C1 segment of cervical spinal cord (tissue), 14 donors: Measurements from ENCODE around the gene ARHGEF11.
A peak's percentile ranks its signal among the peaks of the same experiment; 100 is the strongest.
"Not testable (repeated sequence)": the region's sequence is repeated elsewhere in the genome, so short reads cannot be mapped to it uniquely, and the experiment has no call there.

Source experiments
- DNase-seq, 14 donors: peaks; one replicate each; lab custom pipeline; 2025; lab: John Stamatoyannopoulos, UW

ARHGEF11 gene

DNA sequence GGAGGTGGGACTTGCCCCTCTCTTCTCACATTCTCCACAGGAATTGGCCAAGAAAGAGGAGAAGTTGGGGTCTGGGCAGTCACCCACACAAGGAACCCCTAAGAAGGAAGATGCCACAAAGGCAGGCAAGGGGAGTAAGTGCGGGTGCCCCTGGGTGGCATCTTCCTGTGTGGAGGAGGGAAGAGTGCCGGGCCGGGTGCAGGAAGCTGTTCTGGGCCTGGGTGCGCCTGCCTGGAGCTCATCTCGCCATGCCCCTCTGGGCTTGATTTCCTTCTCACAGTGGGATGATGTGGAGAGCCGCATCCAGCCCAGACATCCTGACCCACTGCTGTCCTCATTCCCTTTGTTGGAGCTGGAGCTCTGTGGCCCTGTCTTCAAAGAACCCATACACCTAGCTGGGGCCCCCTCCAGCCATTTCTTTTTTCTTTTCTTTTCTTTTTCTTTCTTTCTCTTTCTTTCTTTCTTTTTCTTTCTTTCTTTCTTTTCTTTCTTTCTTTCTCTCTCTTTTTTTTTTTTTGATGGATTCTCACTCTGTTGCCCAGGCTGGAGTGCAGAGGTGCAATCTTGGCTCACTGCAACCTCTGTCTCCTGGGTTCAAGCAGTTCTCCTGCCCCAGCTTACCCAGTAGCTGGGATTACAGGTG is 115.8 kb downstream of the ARHGEF11 start:
- DNase-seq: no peak

DNA sequence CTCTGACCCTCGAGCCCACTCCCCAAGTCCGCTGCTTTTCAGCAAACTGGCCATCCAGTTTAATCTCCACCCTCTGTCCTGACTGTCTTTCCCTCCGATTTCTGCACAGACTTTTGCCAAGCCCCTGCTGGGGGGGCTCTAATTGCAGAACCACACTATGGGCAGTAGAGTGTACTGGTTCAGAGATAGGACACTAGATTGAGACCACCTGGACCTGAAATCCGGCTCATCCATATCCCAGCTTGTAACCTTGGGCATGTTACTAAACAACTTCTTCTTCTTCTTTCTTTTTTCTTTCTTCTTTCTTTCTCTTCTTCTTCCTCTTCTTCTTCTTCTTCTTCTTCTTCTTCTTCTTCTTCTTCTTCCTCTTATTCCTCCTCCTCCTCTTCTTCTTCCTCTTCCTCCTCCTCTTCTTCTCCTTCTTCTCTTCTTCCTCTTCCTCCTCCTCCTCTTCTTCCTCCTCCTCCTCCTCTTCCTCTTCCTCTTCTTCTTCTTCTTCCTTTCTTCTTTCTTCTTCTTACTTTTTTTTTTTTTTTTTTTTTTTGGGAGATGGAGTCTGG is 117.4 kb downstream of the ARHGEF11 start:
- DNase-seq: no peak

DNA sequence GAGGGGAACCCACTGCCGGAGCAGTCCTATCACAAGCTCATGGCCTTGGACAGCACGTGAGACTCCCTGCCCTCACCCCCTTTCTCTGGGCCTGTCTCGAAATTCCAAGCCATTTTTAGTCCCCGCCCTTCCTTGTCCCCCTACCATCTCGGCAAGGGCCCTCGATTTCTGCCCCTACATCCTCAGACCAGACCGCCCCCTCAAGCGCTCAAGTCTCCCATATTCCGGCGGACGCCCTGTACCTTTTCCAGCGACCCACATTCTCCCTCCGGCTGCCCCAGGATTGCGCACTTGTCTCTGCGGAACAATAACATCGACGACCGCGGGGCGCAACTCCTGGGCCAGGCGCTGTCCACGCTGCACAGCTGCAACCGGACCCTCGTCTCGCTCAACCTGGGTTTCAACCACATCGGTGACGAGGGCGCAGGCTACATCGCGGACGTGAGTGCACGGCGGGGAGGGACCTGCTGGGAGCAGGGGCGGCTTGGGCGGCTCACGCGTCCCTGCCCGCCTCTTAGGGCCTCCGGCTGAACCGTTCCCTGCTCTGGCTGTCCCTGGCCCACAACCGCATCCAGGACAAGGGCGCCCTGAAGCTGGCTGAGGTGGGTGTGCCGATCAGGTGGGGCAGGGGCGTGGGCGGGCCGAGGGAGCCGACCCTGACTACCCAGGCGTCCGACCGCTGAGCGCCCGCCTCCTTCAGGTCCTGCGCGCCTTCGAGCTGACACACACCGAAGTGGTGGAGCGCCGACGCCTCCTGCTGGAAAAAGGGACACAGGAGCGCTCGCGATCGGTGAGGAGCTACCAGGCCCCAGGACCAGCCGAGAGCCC is 118.1 kb downstream of the ARHGEF11 start:
- DNase-seq: no peak

DNA sequence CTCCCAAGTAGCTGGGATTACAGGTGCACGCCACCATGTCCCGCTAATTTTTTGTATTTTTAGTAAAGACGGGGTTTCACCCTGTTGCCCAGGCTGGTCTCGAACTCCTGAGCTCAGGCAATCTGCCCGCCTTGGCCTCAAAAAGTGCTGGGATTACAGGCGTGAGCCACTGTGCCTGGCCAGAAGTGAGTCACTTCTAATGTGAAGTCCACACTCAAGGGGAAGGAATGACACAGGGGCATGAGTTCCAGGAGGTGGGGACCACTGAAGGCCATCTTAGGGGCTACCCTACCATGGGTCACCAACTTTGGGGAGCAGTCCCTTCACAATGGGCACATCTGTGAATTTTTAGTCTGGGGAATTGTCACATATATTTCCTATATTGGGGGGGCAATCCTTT is 118.8 kb downstream of the ARHGEF11 start:
- DNase-seq: not testable (repeated sequence)

DNA sequence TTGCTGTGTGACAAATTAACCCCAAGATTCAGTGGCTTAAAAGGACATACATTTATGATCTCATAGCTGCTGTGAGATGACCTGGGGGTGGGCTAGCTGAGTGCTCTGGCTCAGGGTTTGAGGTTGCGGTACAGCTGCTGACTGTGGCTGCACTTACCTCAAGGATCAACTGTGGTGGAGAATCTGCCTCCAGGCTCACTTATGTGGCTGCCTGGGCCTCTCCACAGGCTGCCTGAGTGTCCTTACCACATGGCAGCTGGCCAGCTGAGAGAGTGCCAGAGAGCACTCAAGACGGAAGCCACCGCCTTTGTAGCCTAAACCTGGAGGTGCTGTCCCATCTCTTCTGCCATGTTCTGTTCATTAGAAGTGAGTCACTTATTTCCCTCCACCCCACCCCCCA is 119.4 kb downstream of the ARHGEF11 start:
- DNase-seq: no peak

DNA sequence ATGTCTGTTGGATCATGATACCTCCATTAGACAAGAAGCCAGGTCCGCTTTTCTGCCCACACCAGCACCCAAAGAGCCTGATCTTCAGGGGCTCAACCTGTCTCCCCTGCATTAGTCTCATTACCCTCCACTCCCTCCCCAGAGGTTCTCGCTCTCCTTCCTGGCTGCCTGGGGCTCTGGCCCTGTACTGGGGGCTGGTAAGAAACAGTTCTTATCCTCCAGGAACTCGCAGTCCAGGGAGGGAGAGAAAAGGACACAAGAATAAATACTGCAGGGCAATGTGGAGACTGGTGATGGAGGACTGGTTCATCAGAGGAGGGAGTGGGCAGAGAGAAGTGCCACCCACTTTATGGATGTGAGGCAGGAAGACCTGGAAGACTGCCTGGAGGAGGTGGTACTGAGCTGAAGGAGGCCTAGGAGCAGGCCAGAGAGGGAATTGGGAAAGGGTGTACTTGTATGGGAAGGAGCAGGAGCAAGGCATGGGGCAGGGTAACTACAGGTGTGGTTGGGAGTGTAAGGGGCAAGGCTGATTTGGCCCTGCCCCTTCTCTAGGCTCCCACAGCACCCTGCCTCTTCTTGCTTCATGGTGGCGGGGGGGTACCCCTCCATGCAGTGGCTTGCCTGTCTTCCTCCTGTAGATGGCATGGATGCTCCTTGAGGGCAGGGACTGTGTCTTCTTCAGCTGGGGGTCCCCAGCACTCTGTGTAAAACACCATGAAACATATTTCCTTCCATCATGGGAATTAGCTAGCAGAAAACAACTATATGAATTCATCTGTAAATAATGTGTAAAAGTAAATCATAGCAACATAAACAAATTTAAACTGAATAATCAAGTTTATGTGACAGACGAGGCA is 120.2 kb downstream of the ARHGEF11 start:
- DNase-seq: no peak

DNA sequence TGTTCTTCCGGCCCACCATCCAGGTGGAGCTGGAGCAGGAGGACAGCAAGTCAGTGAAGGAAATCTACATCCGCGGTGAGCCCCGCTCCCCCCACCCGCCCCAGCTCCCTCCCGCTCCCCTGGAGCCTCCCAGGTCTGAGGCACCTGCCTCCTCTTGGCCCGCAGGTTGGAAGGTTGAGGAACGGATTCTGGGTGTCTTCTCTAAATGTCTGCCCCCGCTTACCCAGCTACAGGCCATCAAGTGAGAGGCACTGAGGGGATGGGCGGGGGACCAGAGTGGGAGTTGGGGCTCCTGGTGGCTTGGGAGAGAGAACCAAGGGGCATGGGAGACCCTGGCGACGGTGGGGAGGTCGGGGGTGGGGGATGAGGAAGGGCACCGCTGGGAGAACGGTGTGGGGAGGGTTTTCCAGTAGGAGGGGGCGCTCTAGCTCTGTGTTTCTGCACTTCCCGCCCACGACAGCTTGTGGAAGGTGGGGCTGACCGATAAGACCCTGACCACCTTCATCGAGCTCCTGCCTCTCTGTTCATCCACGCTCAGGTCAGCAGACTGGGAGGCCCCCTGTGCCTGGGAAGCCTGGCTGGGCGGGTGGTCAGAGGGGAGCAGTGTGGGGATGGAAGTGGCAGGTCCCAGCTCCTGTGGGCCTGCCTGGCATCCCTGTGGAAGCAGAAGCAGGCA is 120.9 kb downstream of the ARHGEF11 start:
- DNase-seq: no peak

DNA sequence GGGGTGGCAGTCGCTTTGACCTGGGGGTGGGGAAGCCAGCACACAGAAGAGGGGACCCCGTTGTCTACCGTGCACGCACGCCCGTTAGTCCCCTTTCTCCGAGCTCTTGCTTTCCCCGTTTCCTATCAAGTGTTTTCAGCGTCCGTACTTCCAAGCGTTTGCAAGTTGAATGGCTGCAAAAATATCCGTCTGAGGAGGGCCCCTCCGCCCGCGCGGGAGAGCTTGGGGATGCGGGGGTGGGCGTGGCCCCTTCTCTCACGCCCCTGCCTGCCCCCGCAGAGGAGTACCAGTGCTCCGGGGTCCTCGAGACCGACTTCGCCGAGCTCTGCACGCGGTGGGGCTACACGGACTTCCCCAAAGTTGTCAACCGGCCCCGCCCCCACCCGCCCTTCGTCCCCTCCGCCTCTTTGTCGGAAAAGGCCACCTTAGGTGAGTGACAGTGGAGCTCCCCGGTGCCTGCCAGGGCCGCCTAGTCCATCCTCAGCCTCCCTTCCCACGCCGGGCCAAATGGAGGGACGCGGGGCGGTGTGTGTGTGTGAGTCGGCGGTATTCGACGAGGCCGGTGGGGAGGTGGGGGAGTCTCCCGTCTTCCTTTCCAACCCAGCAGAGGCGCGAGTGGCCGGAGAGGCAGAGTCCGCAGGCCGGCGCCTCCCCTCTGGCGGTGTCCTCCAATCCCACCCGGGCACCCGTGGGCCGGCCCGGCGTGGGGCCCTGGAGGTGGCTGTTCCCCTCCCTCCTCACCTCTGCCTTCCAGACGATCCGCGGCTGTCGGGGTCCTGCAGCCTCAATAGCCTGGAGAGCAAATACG is 121.7 kb downstream of the ARHGEF11 start:
- no peak for DNase-seq

DNA sequence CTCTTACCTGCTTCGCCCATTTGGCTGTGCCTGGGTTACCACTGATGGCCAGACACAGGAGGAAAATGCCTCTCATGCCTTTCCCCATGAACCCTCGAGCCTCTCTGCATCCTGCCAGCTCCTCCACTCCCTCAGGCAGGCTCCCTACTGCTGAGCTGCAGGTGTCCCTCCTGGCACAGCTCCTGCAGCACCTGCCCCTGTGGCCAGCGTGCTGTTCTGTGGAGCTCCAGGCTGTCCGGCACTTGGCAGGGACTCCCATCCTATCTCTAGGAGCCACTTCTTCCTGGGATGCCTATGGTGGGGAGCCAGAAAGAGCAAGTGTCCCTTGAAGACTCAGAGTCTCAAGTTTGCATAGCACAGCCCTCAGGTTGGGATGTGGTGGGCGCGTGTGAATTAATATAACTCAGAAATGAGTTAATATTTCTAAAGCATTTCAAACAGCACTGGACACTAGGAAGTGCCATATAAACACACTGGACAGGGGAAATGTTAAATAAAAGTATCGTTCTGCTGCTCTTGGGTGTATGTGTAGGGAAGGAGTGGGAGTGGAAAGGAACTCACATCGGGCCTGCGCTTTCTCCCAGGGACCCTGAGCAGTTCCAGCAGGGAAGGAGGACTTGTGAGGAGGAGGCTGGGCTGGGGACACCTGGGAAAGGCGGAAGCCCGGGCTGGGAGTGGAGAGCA is 122.4 kb downstream of the ARHGEF11 start:
- no peak for DNase-seq

DNA sequence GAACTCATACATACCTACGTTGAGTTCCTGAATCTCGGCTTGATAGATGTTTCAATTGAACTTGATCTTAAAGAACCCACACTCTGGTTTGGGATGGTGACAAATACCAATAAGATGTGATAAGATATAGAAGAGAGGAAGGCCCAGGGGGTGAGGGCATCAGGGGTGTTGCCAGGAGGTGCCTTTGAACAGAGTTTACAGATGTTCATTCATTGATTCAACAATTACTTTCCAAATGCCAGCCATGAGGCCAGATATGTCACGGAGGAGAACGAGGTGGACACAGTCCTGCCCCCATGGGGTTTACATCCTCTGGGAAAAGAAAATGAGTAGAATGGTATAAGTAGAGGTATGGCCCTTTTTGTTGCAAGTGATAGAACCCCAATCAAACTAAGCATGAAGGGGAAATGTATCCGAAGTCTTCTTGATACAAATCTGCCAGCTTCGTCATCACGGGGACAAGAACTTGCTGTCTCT is 124.5 kb downstream of the ARHGEF11 start:
- no peak for DNase-seq

DNA sequence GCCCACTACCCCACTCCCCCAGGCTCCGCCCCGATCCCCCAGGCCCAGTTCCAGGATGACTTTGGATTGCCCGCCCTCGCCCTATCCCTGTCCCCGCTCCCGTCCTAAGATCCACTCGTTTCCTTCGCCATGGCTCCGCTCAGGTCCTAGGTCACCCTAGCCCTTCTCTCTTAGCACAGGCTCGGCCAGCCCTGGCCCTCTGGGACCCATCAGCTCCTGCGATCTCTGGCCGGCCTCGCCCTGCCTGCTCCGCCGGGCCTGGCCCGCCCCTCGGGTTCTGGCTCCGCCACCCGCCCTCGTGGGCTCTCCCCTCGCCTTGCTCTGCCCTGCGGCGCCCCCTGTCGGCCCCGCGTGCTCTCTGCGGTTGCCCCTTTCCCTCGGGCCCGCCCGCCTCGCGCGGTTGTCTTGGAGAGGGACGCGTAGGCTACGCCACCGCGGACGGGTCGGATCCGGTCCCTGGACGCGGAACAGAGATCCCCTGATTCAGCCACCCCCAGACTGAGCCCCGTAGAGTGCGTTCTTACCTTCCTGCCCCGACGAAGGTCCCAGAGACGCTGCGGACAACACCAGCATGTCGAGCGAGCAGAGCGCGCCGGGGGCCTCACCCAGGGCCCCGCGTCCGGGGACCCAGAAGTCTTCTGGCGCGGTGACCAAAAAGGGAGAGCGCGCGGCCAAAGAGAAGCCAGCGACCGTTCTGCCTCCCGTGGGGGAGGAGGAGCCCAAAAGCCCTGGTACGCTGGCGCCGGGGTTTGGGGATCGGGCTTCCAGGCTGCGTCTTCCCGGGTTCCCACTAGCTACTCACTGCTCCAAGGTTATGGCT is 125.1 kb downstream of the ARHGEF11 start, which contains the start of gene LRRC71:
Gene LRRC71, plus strand, starts transcription at position 400 of the 820 bp plus-strand sequence. Its CDS starts 172 bp downstream, at position 572.
- peak in 5 of 14 donors; percentile 9 to 59 (median 30) for DNase-seq

DNA sequence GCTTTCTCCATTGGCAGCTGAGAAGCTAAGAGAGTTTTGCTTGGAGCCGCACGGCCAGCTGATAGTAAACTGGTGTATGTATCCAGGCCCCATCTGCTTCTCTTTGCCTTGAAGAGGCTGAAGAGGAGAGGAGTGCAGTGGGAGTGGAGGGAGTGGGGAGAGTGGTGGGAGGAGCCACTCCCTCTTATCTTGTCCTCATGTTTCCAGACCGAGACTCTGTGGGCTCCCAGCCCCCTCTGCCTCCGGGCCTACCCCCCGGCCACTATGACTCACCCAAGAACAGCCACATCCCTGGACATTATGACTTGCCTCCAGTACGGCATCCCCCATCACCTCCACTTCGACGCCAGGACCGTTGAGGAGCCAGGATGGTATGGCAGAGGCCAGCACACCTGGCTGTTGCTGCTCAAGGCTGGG is 131.1 kb downstream of the ARHGEF11 start:
- DNase-seq: no peak

DNA sequence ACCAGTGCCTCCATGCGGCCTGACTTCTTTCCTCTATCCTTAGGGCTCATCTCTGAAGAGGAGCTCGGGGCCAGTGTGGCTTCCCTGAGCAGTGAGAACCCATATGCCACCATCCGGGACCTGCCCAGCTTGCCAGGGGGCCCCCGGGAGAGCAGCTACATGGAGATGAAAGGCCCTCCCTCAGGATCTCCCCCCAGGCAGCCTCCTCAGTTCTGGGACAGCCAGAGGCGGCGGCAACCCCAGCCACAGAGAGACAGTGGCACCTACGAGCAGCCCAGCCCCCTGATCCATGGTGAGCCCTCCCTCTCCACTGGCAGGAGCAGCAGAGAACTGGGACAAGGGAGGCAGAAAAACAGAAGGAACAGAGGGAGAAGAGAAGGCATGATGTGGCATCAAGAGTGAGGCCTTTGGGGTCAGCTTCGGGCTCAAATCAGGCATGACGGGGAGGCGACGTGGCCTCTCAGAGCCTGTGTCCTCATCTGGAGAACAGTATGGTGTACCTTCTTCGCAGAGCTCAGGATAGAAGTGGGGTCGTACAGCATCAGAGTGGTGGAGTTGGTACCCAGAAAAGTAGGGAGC is 131.6 kb downstream of the ARHGEF11 start:
- DNase-seq: no peak

DNA sequence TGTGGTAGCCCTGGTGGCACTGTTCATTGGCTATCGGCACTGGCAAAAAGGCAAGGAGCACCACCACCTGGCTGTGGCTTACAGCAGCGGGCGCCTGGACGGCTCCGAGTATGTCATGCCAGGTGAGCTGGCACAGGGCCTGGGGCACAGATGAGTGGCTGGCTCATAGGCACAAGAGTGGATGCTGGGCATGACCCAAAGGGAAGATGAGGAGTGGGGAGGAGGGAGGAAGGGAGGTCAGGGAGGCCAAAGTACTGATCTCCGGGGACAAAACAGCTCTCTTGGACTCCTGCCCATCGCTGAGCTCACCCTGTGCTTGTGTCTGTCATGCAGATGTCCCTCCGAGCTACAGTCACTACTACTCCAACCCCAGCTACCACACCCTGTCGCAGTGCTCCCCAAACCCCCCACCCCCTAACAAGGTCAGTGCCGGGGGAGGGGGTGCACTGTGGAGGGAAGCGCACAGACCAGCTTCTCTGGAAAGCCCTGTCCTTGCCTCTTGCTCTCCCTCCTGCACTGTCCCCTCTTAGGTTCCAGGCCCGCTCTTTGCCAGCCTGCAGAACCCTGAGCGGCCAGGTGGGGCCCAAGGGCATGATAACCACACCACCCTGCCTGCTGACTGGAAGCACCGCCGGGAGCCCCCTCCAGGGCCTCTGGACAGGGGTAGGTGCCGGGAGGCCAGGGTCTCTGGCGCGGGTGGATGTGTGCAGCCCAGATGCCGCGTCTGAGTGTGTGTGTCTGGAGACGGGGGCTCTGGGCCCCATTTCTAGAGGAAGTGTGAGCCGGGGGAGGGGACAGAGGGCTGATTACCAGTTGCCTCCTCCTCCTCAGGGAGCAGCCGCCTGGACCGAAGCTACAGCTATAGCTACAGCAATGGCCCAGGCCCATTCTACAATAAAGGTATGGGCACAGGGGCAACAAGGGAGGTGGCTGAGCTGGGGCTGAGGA is 132.4 kb downstream of the ARHGEF11 start:
- DNase-seq: no peak

DNA sequence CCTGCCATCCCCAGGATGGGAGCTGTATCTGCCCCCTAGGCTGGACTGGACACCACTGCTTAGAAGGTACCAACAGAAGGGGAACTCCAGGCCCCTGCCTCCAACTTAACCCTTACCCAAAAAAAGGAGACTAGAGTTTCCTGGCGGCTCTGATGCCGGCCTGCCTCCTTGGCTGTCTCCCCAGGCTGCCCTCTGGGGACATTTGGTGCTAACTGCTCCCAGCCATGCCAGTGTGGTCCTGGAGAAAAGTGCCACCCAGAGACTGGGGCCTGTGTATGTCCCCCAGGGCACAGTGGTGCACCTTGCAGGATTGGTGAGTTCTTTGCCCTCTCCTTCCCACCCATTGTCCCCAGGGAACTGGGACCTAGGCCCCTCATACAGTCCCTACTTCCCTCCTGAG is 133.2 kb downstream of the ARHGEF11 start:
- no peak for DNase-seq

DNA sequence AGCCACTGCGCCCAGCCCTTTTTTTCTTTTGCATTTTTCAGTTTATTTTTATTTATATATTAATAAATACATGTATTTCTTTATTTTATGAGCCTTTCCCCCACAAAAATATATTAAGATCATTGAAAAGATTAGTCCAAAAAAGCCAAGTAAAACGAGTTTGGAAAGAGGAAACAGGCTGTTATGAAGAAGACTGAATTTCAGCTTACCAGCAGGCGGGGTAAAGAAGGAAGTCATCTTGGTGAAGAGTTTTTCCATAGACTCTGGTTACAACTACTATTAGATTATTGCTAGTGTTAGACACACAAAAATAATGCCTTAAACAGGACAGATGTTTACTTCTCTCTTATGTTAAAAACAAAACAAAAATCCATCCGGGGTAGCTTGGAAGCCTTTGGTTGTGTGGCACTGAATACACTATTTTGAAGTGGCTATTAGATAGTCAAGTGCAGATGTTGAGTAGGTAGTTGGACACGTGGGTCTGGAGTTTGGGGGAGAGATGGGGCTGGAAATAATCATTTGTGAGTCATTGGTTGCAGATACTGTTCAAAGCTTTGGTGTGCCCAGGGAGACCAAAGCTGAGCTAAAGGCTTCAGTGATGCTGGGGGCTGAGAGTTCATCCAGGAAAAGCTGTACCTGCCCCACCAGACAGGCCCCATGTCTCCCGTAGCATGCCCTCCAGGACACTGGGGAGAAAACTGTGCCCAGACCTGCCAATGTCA is 133.8 kb downstream of the ARHGEF11 start:
- no peak for DNase-seq
